GM21529 (cell line): ENCODE measurements around the gene MLEC.
"Not testable (repeated sequence)": the region's sequence is repeated elsewhere in the genome, so short reads cannot be mapped to it uniquely, and the experiment has no call there.

Source experiments
- ATAC-seq: cut with Tn5 transposase; IDR thresholded peaks from one replicate; pipeline ENCODE4 v1.9.1; 2021; ENCODE audit not compliant: unreplicated experiment

Gene MLEC

GRCh38 chr12:120662879-120663278 is 24.1 kb upstream of the MLEC start:
- ATAC-seq = peak; percentile 56

GRCh38 chr12:120663741-120664140 is 23.2 kb upstream of the MLEC start:
- no peak for ATAC-seq

GRCh38 chr12:120666571-120667390 is 20.2 kb upstream of the MLEC start:
- no peak for ATAC-seq

- ATAC-seq = no peak
Observed at GRCh38 chr12:120668091-120668867, 18.7 kb upstream of the MLEC start.

- peak; percentile 52 for ATAC-seq
Observed at GRCh38 chr12:120668868-120669840, 17.8 kb upstream of the MLEC start.

- ATAC-seq = not testable (repeated sequence)
Observed at GRCh38 chr12:120670237-120670636, 16.7 kb upstream of the MLEC start.

- ATAC-seq = no peak
Observed at GRCh38 chr12:120670667-120671066, 16.3 kb upstream of the MLEC start.

GRCh38 chr12:120674097-120674636 is 12.8 kb upstream of the MLEC start:
- ATAC-seq = no peak

GRCh38 chr12:120677765-120678473 is 9.0 kb upstream of the MLEC start:
- ATAC-seq = peak; percentile 58

- peak; percentile 8 for ATAC-seq
Observed at GRCh38 chr12:120678572-120678971, 8.4 kb upstream of the MLEC start.

GRCh38 chr12:120680165-120680738 is 6.7 kb upstream of the MLEC start:
- no peak for ATAC-seq

- ATAC-seq = no peak
Observed at GRCh38 chr12:120684523-120684932, 2.4 kb upstream of the MLEC start.

- no peak for ATAC-seq
Observed at GRCh38 chr12:120685522-120685921, 1.4 kb upstream of the MLEC start.

GRCh38 chr12:120686151-120686689 is 729 bp upstream of the MLEC start:
- peak; percentile 69 for ATAC-seq

- no peak for ATAC-seq
Observed at GRCh38 chr12:120687578-120688289, 785 bp downstream of the MLEC start.

- ATAC-seq = no peak
Observed at GRCh38 chr12:120688527-120689071, 1.6 kb downstream of the MLEC start.

GRCh38 chr12:120689397-120690082 is 2.6 kb downstream of the MLEC start:
- no peak for ATAC-seq

- ATAC-seq = no peak
Observed at GRCh38 chr12:120690083-120690450, 3.1 kb downstream of the MLEC start.
